Measurements from ENCODE around the gene NCBP2. TPM values are rescaled to one million over a fixed set of nuclear protein-coding genes. Genes with fewer than 3 reads are reported as not detected.

Gene NCBP2
- total RNA-seq, 6 experiments from 2014 or later: 12.9 to 24.6 (median 19.1) TPM

- intact Hi-C loops (cut with DNase I): no loop called here
- Histone ChIP-seq H3K36me3 (no peaks in the 10 kb centered on the region), H3K27ac (no peak overlapping the region), H3K4me1 (no peaks in the 10 kb centered on the region), H3K4me3 (no peak overlapping the region), H3K27me3 (no peaks in the 10 kb centered on the region), H3K9me3 (no peaks in the 10 kb centered on the region)
- peak in 3 of 4 donors; percentile 12 to 53 (median 25) for ATAC-seq
- TF ChIP-seq CTCF (IDR thresholded peaks at IDR 0.05) (no peak), POLR2A (IDR thresholded peaks at IDR 0.05) (no peak)
- 33% methylated on average over 3 of the region's 12 CpGs for WGBS (ENCODE audit: insufficient coverage, low coverage, low lambda C conversion rate, missing lambda C conversion rate)
- DNase-seq: peak in 1 of 3 donors; percentile 42
Observed at GRCh38 chr3:196988241-196989029, 46.1 kb upstream of the NCBP2 start.

- H3K27ac ChIP-seq: no peak overlapping the region
- H3K27me3 ChIP-seq: no peaks in the 10 kb centered on the region
- intact Hi-C loops (cut with DNase I): no loop called here
- no peaks in the 10 kb centered on the region for H3K36me3 ChIP-seq
- H3K9me3 ChIP-seq: no peaks in the 10 kb centered on the region
- ATAC-seq: no peak
- no peak overlapping the region for H3K4me3 ChIP-seq
- H3K4me1 ChIP-seq: no peaks in the 10 kb centered on the region
- 87% methylated on average over 3 of the region's 10 CpGs for WGBS (ENCODE audit: insufficient coverage, low coverage, low lambda C conversion rate, missing lambda C conversion rate)
- TF ChIP-seq POLR2A (IDR thresholded peaks at IDR 0.05): no peak
- no peak for TF ChIP-seq CTCF (IDR thresholded peaks at IDR 0.05)
- peak in 1 of 3 donors; percentile 19 for DNase-seq
Observed at GRCh38 chr3:196987022-196987421, 44.7 kb upstream of the NCBP2 start.

- no peaks in the 10 kb centered on the region for H3K9me3 ChIP-seq
- H3K4me1 ChIP-seq: no peaks in the 10 kb centered on the region
- intact Hi-C loops (cut with DNase I): no loop called here
- TF ChIP-seq POLR2A (IDR thresholded peaks at IDR 0.05): no peak
- no peak for TF ChIP-seq CTCF (IDR thresholded peaks at IDR 0.05)
- no peaks in the 10 kb centered on the region for H3K36me3 ChIP-seq
- H3K27ac ChIP-seq: no peak overlapping the region
- ATAC-seq (no peak), DNase-seq (peak in 1 of 3 donors; percentile 17)
- H3K4me3 ChIP-seq: no peak overlapping the region
- H3K27me3 ChIP-seq: no peaks in the 10 kb centered on the region
- WGBS (ENCODE audit: insufficient coverage, low coverage, low lambda C conversion rate, missing lambda C conversion rate): 94% methylated on average over 9 of the region's 9 CpGs
Observed at GRCh38 chr3:196985954-196986885, 43.9 kb upstream of the NCBP2 start.

GRCh38 chr3:196985298-196985697 lies 43.0 kb upstream of the NCBP2 start:
- intact Hi-C loops (cut with DNase I): no loop called here

More at GRCh38 chr3:196985298-196985697, 43.0 kb upstream of the NCBP2 start:
- no peak for TF ChIP-seq POLR2A (IDR thresholded peaks at IDR 0.05)
- no peak for TF ChIP-seq CTCF (IDR thresholded peaks at IDR 0.05)
- WGBS (ENCODE audit: insufficient coverage, low coverage, low lambda C conversion rate, missing lambda C conversion rate): 60% methylated on average over 1 of the region's 6 CpGs
- no peak overlapping the region for H3K4me3 ChIP-seq
- no peaks in the 10 kb centered on the region for H3K9me3 ChIP-seq
- DNase-seq: peak in 1 of 3 donors; percentile 15
- ATAC-seq: no peak
- H3K27ac ChIP-seq: no peak overlapping the region
- no peaks in the 10 kb centered on the region for H3K27me3 ChIP-seq
- no peaks in the 10 kb centered on the region for H3K36me3 ChIP-seq
- no peaks in the 10 kb centered on the region for H3K4me1 ChIP-seq

Measured in right lobe of liver (tissue), 6 donors.